Measurements from ENCODE around the gene LCN15.

LCN15 gene

GRCh38 chr9:136746155-136746490 lies 18.2 kb downstream of the LCN15 start:
- H3K27me3 ChIP-seq (ENCODE audit: insufficient read depth, insufficient read length), result no peaks in the 10 kb centered on the region
- no peak overlapping the region for H3K9ac ChIP-seq (ENCODE audit: insufficient read length, low read depth)
- H3K4me1 ChIP-seq (ENCODE audit: insufficient read depth, insufficient read length), result peaks cover 24% of the 10 kb centered on the region
- no peak overlapping the region for H3K4me3 ChIP-seq (ENCODE audit: insufficient read length, low read depth)
- no peak for TF ChIP-seq SUZ12 (IDR thresholded peaks at IDR 0.05; ENCODE audit: extremely low read depth, insufficient read depth, insufficient read length)
- TF ChIP-seq YY1 (IDR thresholded peaks at IDR 0.05; ENCODE audit: insufficient read depth, insufficient read length), result no peak
- no peak for TF ChIP-seq ZNF274 (IDR thresholded peaks at IDR 0.05; ENCODE audit: low read depth, low read length)
- no peak for DNase-seq (ENCODE audit: low read depth, low spot score)
- H3K9me3 ChIP-seq (ENCODE audit: insufficient read depth, low read length), result 0 out of 2 replicates have a peak, but pooled peaks cover 2% of the 10 kb centered on the region
- H3K36me3 ChIP-seq (ENCODE audit: insufficient read depth, insufficient read length, low read length), result no peaks in the 10 kb centered on the region

- Histone ChIP-seq H3K27me3 (ENCODE audit: insufficient read depth, insufficient read length) (no peaks in the 10 kb centered on the region), H3K9ac (ENCODE audit: insufficient read length, low read depth) (no peak overlapping the region), H3K36me3 (ENCODE audit: insufficient read depth, insufficient read length, low read length) (no peaks in the 10 kb centered on the region), H3K9me3 (ENCODE audit: insufficient read depth, low read length) (no peaks in the 10 kb centered on the region), H3K4me1 (ENCODE audit: insufficient read depth, insufficient read length) (peaks cover 26% of the 10 kb centered on the region), H3K4me3 (ENCODE audit: insufficient read length, low read depth) (no peak overlapping the region)
- TF ChIP-seq SUZ12 (IDR thresholded peaks at IDR 0.05; ENCODE audit: extremely low read depth, insufficient read depth, insufficient read length) (no peak), ZNF274 (IDR thresholded peaks at IDR 0.05; ENCODE audit: low read depth, low read length) (no peak), YY1 (IDR thresholded peaks at IDR 0.05; ENCODE audit: insufficient read depth, insufficient read length) (no peak)
- no peak for DNase-seq (ENCODE audit: low read depth, low spot score)
Measured at GRCh38 chr9:136745389-136746154, 18.7 kb downstream of the LCN15 start.

GRCh38 chr9:136744773-136745172 lies 19.5 kb downstream of the LCN15 start:
- TF ChIP-seq ZNF274 (IDR thresholded peaks at IDR 0.05; ENCODE audit: low read depth, low read length), result no peak
- no peak for TF ChIP-seq YY1 (IDR thresholded peaks at IDR 0.05; ENCODE audit: insufficient read depth, insufficient read length)
- TF ChIP-seq SUZ12 (IDR thresholded peaks at IDR 0.05; ENCODE audit: extremely low read depth, insufficient read depth, insufficient read length), result no peak
- Histone ChIP-seq H3K9ac (ENCODE audit: insufficient read length, low read depth) (no peak overlapping the region), H3K9me3 (ENCODE audit: insufficient read depth, low read length) (no peaks in the 10 kb centered on the region), H3K4me3 (ENCODE audit: insufficient read length, low read depth) (no peak overlapping the region), H3K4me1 (ENCODE audit: insufficient read depth, insufficient read length) (peaks cover 26% of the 10 kb centered on the region), H3K27me3 (ENCODE audit: insufficient read depth, insufficient read length) (no peaks in the 10 kb centered on the region), H3K36me3 (ENCODE audit: insufficient read depth, insufficient read length, low read length) (no peaks in the 10 kb centered on the region)
- no peak for DNase-seq (ENCODE audit: low read depth, low spot score)

GRCh38 chr9:136743639-136744211 lies 20.6 kb downstream of the LCN15 start:
- H3K4me1 ChIP-seq (ENCODE audit: insufficient read depth, insufficient read length), result peaks cover 26% of the 10 kb centered on the region
- H3K36me3 ChIP-seq (ENCODE audit: insufficient read depth, insufficient read length, low read length), result no peaks in the 10 kb centered on the region
- H3K9ac ChIP-seq (ENCODE audit: insufficient read length, low read depth), result no peak overlapping the region
- no peak overlapping the region for H3K4me3 ChIP-seq (ENCODE audit: insufficient read length, low read depth)
- TF ChIP-seq YY1 (IDR thresholded peaks at IDR 0.05; ENCODE audit: insufficient read depth, insufficient read length) (no peak), ZNF274 (IDR thresholded peaks at IDR 0.05; ENCODE audit: low read depth, low read length) (no peak), SUZ12 (IDR thresholded peaks at IDR 0.05; ENCODE audit: extremely low read depth, insufficient read depth, insufficient read length) (no peak)
- H3K27me3 ChIP-seq (ENCODE audit: insufficient read depth, insufficient read length), result peaks cover 4% of the 10 kb centered on the region
- DNase-seq (ENCODE audit: low read depth, low spot score), result no peak
- no peaks in the 10 kb centered on the region for H3K9me3 ChIP-seq (ENCODE audit: insufficient read depth, low read length)

- Histone ChIP-seq H3K4me3 (ENCODE audit: insufficient read length, low read depth) (peak within 1 kb of the TSS; percentile 8), H3K27me3 (ENCODE audit: insufficient read depth, insufficient read length) (peaks cover 4% of the 10 kb centered on the region)
- DNase-seq (ENCODE audit: low read depth, low spot score), result no peak
Measured at GRCh38 chr9:136742591-136743391, 21.5 kb downstream of the LCN15 start, which contains the start of gene LCN10. Gene LCN10 (minus strand): TSS chr9:136742940. CDS start chr9:136742903, 37 bp downstream.

GRCh38 chr9:136741883-136742571 lies 22.3 kb downstream of the LCN15 start:
- Histone ChIP-seq H3K4me1 (ENCODE audit: insufficient read depth, insufficient read length) (peaks cover 21% of the 10 kb centered on the region), H3K4me3 (ENCODE audit: insufficient read length, low read depth) (no peak overlapping the region)
- TF ChIP-seq YY1 (IDR thresholded peaks at IDR 0.05; ENCODE audit: insufficient read depth, insufficient read length), result no peak
- TF ChIP-seq SUZ12 (IDR thresholded peaks at IDR 0.05; ENCODE audit: extremely low read depth, insufficient read depth, insufficient read length), result no peak
- no peak for TF ChIP-seq ZNF274 (IDR thresholded peaks at IDR 0.05; ENCODE audit: low read depth, low read length)

More at GRCh38 chr9:136742591-136743391, 21.5 kb downstream of the LCN15 start, which contains the start of gene LCN10:
- TF ChIP-seq SUZ12 (IDR thresholded peaks at IDR 0.05; ENCODE audit: extremely low read depth, insufficient read depth, insufficient read length) (no peak), ZNF274 (IDR thresholded peaks at IDR 0.05; ENCODE audit: low read depth, low read length) (no peak), YY1 (IDR thresholded peaks at IDR 0.05; ENCODE audit: insufficient read depth, insufficient read length) (no peak)
- Histone ChIP-seq H3K36me3 (ENCODE audit: insufficient read depth, insufficient read length, low read length) (no peaks in the 10 kb centered on the region), H3K4me1 (ENCODE audit: insufficient read depth, insufficient read length) (peaks cover 21% of the 10 kb centered on the region), H3K9me3 (ENCODE audit: insufficient read depth, low read length) (no peaks in the 10 kb centered on the region), H3K9ac (ENCODE audit: insufficient read length, low read depth) (peak within 1 kb of the TSS; percentile 21)

More at GRCh38 chr9:136741883-136742571, 22.3 kb downstream of the LCN15 start:
- DNase-seq (ENCODE audit: low read depth, low spot score), result no peak
- H3K9ac ChIP-seq (ENCODE audit: insufficient read length, low read depth), result peak overlapping the region; percentile 21
- no peaks in the 10 kb centered on the region for H3K9me3 ChIP-seq (ENCODE audit: insufficient read depth, low read length)
- H3K27me3 ChIP-seq (ENCODE audit: insufficient read depth, insufficient read length), result peaks cover 4% of the 10 kb centered on the region
- H3K36me3 ChIP-seq (ENCODE audit: insufficient read depth, insufficient read length, low read length), result no peaks in the 10 kb centered on the region

All from NT2/D1 (cell line).